OCI-LY3 (cell line): ENCODE data around the gene CST3.

Source experiments
- H2AFZ ChIP-seq: fragments of 200-600, 300-600 bp; shearing (Covaris generic); 2 replicates; pipeline ENCODE4 v1.6.0; 2014; ENCODE audit warnings: antibody characterized with exemption, low read depth, low read length
- H3K27ac ChIP-seq: fragments of 200-600, 300-600 bp; sonication (generic); 2 replicates; pipeline ENCODE4 v1.5.1; 2014; ENCODE audit warnings: mild to moderate bottlenecking, low read length, moderate library complexity, mixed read lengths
- H3K27me3 ChIP-seq: fragments of 200-600, 300-600 bp; sonication (generic); 2 replicates; pipeline ENCODE4 v1.6.1; 2014; ENCODE audit warnings: low read depth, low read length, mixed read lengths
- H3K36me3 ChIP-seq: fragments of 200-600, 300-600 bp; sonication (generic); replicated peaks from 2 replicates; pipeline ENCODE3; 2014; ENCODE audit warnings: low read depth, low read length, mixed read lengths
- H3K4me1 ChIP-seq: fragments of 300-600, 200-600 bp; sonication (generic); 2 replicates; pipeline ENCODE4 v1.6.1; 2014; ENCODE audit warnings: low read length, mixed read lengths
- H3K4me2 ChIP-seq: fragments of 200-600, 300-600 bp; sonication (generic); 2 replicates; pipeline ENCODE4 v1.6.1; 2014; ENCODE audit warnings: low read length, mixed read lengths
- H3K4me3 ChIP-seq: fragments of 300-600, 200-600 bp; sonication (generic); 2 replicates; pipeline ENCODE4 v1.5.1; 2014; ENCODE audit warnings: antibody characterized with exemption, mild to moderate bottlenecking, low read length, moderate library complexity
- H3K79me2 ChIP-seq: fragments of 300-600, 200-600 bp; shearing (Covaris generic); 2 replicates; pipeline ENCODE4 v1.6.1; 2014; ENCODE audit warnings: mild to moderate bottlenecking, low read length, mixed read lengths
- H3K9ac ChIP-seq: fragments of 300-600, 200-600 bp; shearing (Covaris generic); 2 replicates; pipeline ENCODE4 v1.6.0; 2014; ENCODE audit warnings: mild to moderate bottlenecking, low read length, moderate library complexity
- H3K9me3 ChIP-seq: fragments of 200-600, 300-600 bp; shearing (Covaris generic); 2 replicates; pipeline ENCODE4 v1.6.1; 2014; ENCODE audit warnings: low read length, mixed read lengths; ENCODE audit not compliant: insufficient read depth
- H4K20me1 ChIP-seq: fragments of 200-600, 300-600 bp; sonication (generic); 2 replicates; pipeline ENCODE4 v1.6.1; 2016; ENCODE audit warnings: low read length, mixed read lengths; ENCODE audit not compliant: insufficient read depth
- EZH2phosphoT487 ChIP-seq: fragments of 200-600 bp; shearing (Covaris generic); IDR thresholded peaks from 2 replicates; pipeline ENCODE4 v1.6.1; 2018; ENCODE audit warnings: antibody characterized with exemption, mixed run types, low read depth
- TF ChIP-seq, protein P1 (sequence below): fragments of 200-600, 300-600 bp; sonication (generic); IDR thresholded peaks from 2 replicates; pipeline ENCODE4 v1.5.1; 2014; ENCODE audit warnings: antibody characterized with exemption, low read length, low read depth

The CST3 gene

GRCh38 chr20:23631226-23631822 lies 6.4 kb downstream of the CST3 start:
- Histone ChIP-seq H3K9ac (no peak overlapping the region), H3K27ac (no peak overlapping the region), H2AFZ (no peak overlapping the region), H3K27me3 (peaks cover 8% of the 10 kb centered on the region; the same call in 1 of the 2 replicates), H3K4me2 (no peak overlapping the region), H4K20me1 (no peaks in the 10 kb centered on the region), H3K4me1 (peaks cover 3% of the 10 kb centered on the region), H3K9me3 (no peaks in the 10 kb centered on the region), H3K36me3 (no peaks in the 10 kb centered on the region), H3K79me2 (no peaks in the 10 kb centered on the region), H3K4me3 (no peak overlapping the region)
- TF ChIP-seq EZH2phosphoT487, result no peak
- TF ChIP-seq, protein P1, sequence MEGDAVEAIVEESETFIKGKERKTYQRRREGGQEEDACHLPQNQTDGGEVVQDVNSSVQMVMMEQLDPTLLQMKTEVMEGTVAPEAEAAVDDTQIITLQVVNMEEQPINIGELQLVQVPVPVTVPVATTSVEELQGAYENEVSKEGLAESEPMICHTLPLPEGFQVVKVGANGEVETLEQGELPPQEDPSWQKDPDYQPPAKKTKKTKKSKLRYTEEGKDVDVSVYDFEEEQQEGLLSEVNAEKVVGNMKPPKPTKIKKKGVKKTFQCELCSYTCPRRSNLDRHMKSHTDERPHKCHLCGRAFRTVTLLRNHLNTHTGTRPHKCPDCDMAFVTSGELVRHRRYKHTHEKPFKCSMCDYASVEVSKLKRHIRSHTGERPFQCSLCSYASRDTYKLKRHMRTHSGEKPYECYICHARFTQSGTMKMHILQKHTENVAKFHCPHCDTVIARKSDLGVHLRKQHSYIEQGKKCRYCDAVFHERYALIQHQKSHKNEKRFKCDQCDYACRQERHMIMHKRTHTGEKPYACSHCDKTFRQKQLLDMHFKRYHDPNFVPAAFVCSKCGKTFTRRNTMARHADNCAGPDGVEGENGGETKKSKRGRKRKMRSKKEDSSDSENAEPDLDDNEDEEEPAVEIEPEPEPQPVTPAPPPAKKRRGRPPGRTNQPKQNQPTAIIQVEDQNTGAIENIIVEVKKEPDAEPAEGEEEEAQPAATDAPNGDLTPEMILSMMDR, result no peak

- Histone ChIP-seq H3K9me3 (no peaks in the 10 kb centered on the region), H3K27me3 (peaks cover 8% of the 10 kb centered on the region; the same call in 1 of the 2 replicates), H4K20me1 (no peaks in the 10 kb centered on the region), H3K4me3 (no peak overlapping the region), H3K27ac (no peak overlapping the region), H3K9ac (no peak overlapping the region), H3K79me2 (no peaks in the 10 kb centered on the region), H3K4me1 (peaks cover 12% of the 10 kb centered on the region), H3K36me3 (no peaks in the 10 kb centered on the region), H2AFZ (no peak overlapping the region), H3K4me2 (no peak overlapping the region)
- TF ChIP-seq EZH2phosphoT487, result no peak
- TF ChIP-seq, protein P1, result no peak
Measured at GRCh38 chr20:23630392-23630849, 7.3 kb downstream of the CST3 start.

DNA sequence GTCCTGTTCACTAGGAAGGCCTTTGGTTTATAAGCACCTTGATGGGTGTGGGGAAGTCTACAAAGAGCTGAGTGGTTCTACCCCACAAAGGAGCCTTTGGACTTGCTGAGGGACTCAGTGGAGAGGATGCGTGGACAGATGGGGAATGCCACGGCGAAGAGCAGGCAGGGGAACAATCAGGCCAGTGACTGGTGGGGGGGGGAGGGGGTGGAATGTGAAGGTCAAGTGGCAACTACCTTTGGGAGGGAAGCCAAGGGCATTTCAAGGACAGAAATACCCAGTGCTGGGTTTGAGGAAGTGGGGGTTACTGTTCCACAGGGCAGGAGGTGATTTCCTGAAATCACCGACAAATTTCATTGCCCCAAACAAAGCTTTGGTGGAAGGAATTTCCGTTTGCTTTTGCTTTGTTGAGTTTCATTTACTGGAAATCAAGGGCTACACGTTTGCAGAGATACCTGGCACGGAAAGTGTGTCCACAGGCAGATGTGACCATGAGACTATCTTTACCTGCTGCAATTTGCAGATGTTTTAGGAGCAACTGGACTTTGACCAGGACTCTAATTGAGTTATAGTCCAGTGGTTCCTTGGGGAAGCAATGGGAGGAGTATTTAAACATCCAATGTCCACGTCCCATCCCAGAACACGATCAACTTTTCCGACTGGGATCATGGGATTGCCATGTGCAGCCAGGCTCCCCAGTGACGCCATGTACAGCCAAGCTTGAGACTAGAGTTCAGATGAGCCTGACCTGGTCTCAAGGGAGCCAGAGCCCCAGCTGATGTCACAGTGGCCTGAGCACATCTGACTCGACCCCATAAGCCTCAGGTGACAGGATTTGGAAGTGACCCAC lies 8.0 kb downstream of the CST3 start:
- Histone ChIP-seq H2AFZ (no peak overlapping the region), H3K4me3 (no peak overlapping the region), H3K36me3 (no peaks in the 10 kb centered on the region), H3K27me3 (peaks cover 8% of the 10 kb centered on the region; the same call in 1 of the 2 replicates), H3K9ac (no peak overlapping the region), H4K20me1 (no peaks in the 10 kb centered on the region), H3K4me1 (peaks cover 19% of the 10 kb centered on the region), H3K27ac (no peak overlapping the region), H3K79me2 (no peaks in the 10 kb centered on the region), H3K9me3 (no peaks in the 10 kb centered on the region), H3K4me2 (no peak overlapping the region)
- no peak for TF ChIP-seq EZH2phosphoT487
- TF ChIP-seq, protein P1, result no peak

GRCh38 chr20:23629017-23629541 lies 8.7 kb downstream of the CST3 start:
- H3K4me2 ChIP-seq, result no peak overlapping the region
- H3K79me2 ChIP-seq, result no peaks in the 10 kb centered on the region
- peaks cover 8% of the 10 kb centered on the region; the same call in 1 of the 2 replicates for H3K27me3 ChIP-seq
- TF ChIP-seq, protein P1, result no peak
- no peak for TF ChIP-seq EZH2phosphoT487
- no peak overlapping the region for H3K9ac ChIP-seq
- H4K20me1 ChIP-seq, result no peaks in the 10 kb centered on the region
- no peak overlapping the region for H3K27ac ChIP-seq
- no peaks in the 10 kb centered on the region for H3K9me3 ChIP-seq
- H3K4me1 ChIP-seq, result peaks cover 26% of the 10 kb centered on the region
- H3K36me3 ChIP-seq, result no peaks in the 10 kb centered on the region
- no peak overlapping the region for H2AFZ ChIP-seq
- H3K4me3 ChIP-seq, result no peak overlapping the region
